Mammary epithelial cell (primary cell): Measurements from ENCODE around the gene GNAL.

ENCODE experiments used
- CTCF ChIP-seq, 2 donors: IDR thresholded peaks in 1 of 2; conservative IDR thresholded peaks in 1 of 2; 2 replicates each; pipeline ENCODE4 v1.5.1; 2011 to 2012; ENCODE audit warnings: inconsistent platforms in 2 of 2, low read length in 2 of 2, mild to moderate bottlenecking in 2 of 2, control low read depth in 1 of 2, low read depth in 1 of 2; ENCODE audit not compliant: insufficient read depth in 1 of 2; ENCODE audit errors: extremely low read depth in 1 of 2
- EZH2 ChIP-seq: IDR thresholded peaks from 2 replicates; pipeline ENCODE4 v1.6.1; 2012; ENCODE audit warnings: low read length, inconsistent platforms, borderline replicate concordance

DNA sequence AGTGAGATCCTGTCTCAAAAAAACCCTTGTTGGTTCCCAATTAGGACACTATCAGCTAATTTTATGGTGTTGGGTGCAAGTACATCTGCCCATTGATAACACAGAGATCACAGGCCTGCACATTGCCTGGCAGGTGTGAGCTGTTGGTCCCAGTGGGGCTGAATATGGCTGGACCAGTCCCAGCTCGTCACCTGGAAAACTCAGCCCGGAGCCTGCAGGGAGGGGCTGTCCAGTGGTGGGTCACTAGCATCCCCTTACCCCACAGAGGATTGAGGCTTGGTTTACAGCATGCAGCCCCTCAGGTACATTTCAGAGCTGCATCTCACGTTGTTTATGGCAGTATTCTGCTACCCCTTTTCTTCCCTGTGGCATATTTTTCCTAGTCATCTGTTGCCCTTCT is 121.3 kb downstream of the GNAL start:
- TF ChIP-seq EZH2 (no peak), CTCF (conservative IDR thresholded peaks at IDR 0.05 in 1 of 2, IDR thresholded peaks at IDR 0.05 in 1 of 2; ENCODE audit: extremely low read depth in 1 of 2, insufficient read depth in 1 of 2, low read depth in 1 of 2, low read length in 2 of 2) (no peak)
